Embryonic facial prominence (tissue), 1 donor: Measurements from ENCODE around the gene ZNF490.

Experiments used
- DNase-seq: peaks from one replicate; pipeline ENCODE4 v3.0.0-alpha.2; 2016; ENCODE audit errors: extremely low spot score

Gene ZNF490

DNA sequence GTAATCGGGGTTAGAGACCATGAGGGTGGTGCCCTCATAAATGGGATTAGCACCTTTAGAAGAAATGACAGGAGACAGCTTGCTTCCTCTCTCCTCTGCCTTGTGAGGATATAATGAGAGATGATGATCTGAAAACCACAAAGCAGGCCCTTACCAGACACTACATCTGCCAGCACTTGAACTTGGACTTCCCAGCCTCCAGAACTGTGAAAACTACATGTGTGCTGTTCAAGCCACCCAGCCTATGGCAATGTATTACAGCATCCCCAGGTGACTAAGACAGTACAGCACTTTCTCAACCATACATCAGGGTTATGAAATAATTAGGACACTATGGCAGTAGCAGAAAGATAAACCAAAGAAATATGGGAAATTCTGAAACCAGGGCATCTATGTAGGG is 66.8 kb downstream of the ZNF490 start:
- DNase-seq: no peak
